Loucy (cell line): ENCODE data around the gene CERS2.

Source experiments
- EZH2phosphoT487 ChIP-seq: fragments of 200-600 bp; IDR thresholded peaks from 2 replicates; pipeline ENCODE4 v1.6.1; 2018; ENCODE audit warnings: antibody characterized with exemption, mild to moderate bottlenecking, moderate library complexity, borderline replicate concordance
- TF ChIP-seq, protein P1 (sequence below): fragments of 200-600 bp; sonication (generic); conservative IDR thresholded peaks from 2 replicates; pipeline ENCODE4 v1.5.1; 2014; ENCODE audit warnings: mild to moderate bottlenecking, antibody characterized with exemption, low read length

DNA sequence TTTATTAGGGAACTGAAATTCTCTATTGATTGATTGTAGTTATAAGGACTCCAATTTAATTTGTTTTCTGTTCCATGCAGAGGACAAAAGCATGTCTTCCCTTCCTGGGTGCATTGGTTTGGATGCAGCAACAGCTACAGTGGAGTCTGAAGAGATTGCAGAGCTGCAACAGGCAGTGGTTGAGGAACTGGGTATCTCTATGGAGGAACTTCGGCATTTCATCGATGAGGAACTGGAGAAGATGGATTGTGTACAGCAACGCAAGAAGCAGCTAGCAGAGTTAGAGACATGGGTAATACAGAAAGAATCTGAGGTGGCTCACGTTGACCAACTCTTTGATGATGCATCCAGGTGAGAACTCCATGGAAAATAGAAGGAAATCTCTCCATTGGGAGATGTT lies 47.0 kb downstream of the CERS2 start:
- TF ChIP-seq, protein P1, sequence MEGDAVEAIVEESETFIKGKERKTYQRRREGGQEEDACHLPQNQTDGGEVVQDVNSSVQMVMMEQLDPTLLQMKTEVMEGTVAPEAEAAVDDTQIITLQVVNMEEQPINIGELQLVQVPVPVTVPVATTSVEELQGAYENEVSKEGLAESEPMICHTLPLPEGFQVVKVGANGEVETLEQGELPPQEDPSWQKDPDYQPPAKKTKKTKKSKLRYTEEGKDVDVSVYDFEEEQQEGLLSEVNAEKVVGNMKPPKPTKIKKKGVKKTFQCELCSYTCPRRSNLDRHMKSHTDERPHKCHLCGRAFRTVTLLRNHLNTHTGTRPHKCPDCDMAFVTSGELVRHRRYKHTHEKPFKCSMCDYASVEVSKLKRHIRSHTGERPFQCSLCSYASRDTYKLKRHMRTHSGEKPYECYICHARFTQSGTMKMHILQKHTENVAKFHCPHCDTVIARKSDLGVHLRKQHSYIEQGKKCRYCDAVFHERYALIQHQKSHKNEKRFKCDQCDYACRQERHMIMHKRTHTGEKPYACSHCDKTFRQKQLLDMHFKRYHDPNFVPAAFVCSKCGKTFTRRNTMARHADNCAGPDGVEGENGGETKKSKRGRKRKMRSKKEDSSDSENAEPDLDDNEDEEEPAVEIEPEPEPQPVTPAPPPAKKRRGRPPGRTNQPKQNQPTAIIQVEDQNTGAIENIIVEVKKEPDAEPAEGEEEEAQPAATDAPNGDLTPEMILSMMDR, result no peak
- no peak for TF ChIP-seq EZH2phosphoT487
